Measurements from ENCODE around the gene SCN4A. TPM values are rescaled to one million over a fixed set of nuclear protein-coding genes. Genes with fewer than 3 reads are reported as not detected.
"Not testable (repeated sequence)": the region's sequence is repeated elsewhere in the genome, so short reads cannot be mapped to it uniquely, and the experiment has no call there.

Gene SCN4A
- total and polyA plus RNA-seq, 2 of the 13 experiments (the other 11 are each of a cell fraction or from before 2014, with no cell fraction given): 0.02 to 0.03 TPM

GRCh38 chr17:63919311-63919723 is 53.4 kb downstream of the SCN4A start (continued):
- peak; percentile 44; the same call in 1 of the 2 replicates for TF ChIP-seq RXRB (CRISPR knock-in tag; IDR thresholded peaks at IDR 0.05; ENCODE audit: borderline replicate concordance)
- TF ChIP-seq TEAD3 (CRISPR knock-in tag; optimal IDR thresholded peaks at IDR 0.05; ENCODE audit: borderline replicate concordance): peak; percentile 14
- peak; percentile 90 for TF ChIP-seq RAD21 (CRISPR knock-in tag; IDR thresholded peaks at IDR 0.05)
- TF ChIP-seq STAG1 (CRISPR knock-in tag; IDR thresholded peaks at IDR 0.05): peak; percentile 92

- WGBS (ENCODE audit: low lambda C conversion rate): 44% methylated on average over 10 of the region's 10 CpGs
- H3K4me2 ChIP-seq (ENCODE audit: low read depth, low read length): not testable (repeated sequence)
Observed at GRCh38 chr17:63918789-63919305, 53.9 kb downstream of the SCN4A start, which contains the start of gene GH1. Gene GH1, minus strand, starts transcription at chr17:63918839. Its CDS starts 63 bp downstream, at chr17:63918776.

More at GRCh38 chr17:63918789-63919305, 53.9 kb downstream of the SCN4A start, which contains the start of gene GH1:
- in situ Hi-C loops (cut with HindIII; ENCODE audit: extremely low pct_ligation_motif_present, low pct_unique_long_range_greater_than_20kb); DNase-seq (ENCODE audit: low spot score); FAIRE-seq; H3K9me3 ChIP-seq (ENCODE audit: low read length); ATAC-seq; H2AFZ ChIP-seq (ENCODE audit: low read length); H3K79me2 ChIP-seq (ENCODE audit: insufficient read depth, low read length); BruUV-seq (replicated peaks); H3K4me3 ChIP-seq (replicated peaks in 1 of 3; ENCODE audit: insufficient read depth in 1 of 3, low read depth in 2 of 3, low read length in 3 of 3); H3K27ac ChIP-seq (ENCODE audit: extremely low read length, insufficient read depth, low read length); H4K20me1 ChIP-seq (ENCODE audit: insufficient read depth, low read length); H3K9ac ChIP-seq (ENCODE audit: insufficient read depth, low read depth, low read length); H3K36me3 ChIP-seq (replicated peaks in 1 of 2; ENCODE audit: control insufficient read depth in 1 of 2, insufficient read depth in 2 of 2, low read length in 2 of 2): not testable (repeated sequence)
- CTCF ChIA-PET (ENCODE audit: low intra/inter-chr PET ratio, low total read pairs): interaction anchor here (1.3 to 2.6 kb wide), 5 partner anchors 28 to 107 kb away, joined by 5 to 27 read pairs (median 16); no protein-coding TSS in a partner anchor
- intact Hi-C loops (cut with micrococcal nuclease; ENCODE audit: unreplicated experiment): loop anchor here (2.0 to 10.0 kb wide), 4 partner anchors 32 to 216 kb away; partner anchors contain the start of gene ERN1
- TF ChIP-seq ZNF251 (CRISPR knock-in tag; IDR thresholded peaks at IDR 0.05) (0 out of 2 replicates have a peak, but pooled peaks have one; percentile 19), JUN (CRISPR knock-in tag; IDR thresholded peaks at IDR 0.05) (0 out of 2 replicates have a peak, but pooled peaks have one; percentile 16), ZNF788 (CRISPR knock-in tag; IDR thresholded peaks at IDR 0.05; ENCODE audit: borderline replicate concordance) (0 out of 2 replicates have a peak, but pooled peaks have one; percentile 8)
- peaks cover 1 to 26% of the 10 kb centered on the region in 2 experiments; a peak in 3 of 5 replicates for H3K27me3 ChIP-seq (ENCODE audit: control insufficient read depth in 1 of 2, insufficient read depth in 2 of 2, low read length in 2 of 2)
- H3K4me1 ChIP-seq (ENCODE audit: insufficient read depth, low read length): peaks cover 16% of the 10 kb centered on the region
- POLR2A ChIA-PET: interaction anchor here (1.1 to 2.2 kb wide), 3 partner anchors 28 to 227 kb away, joined by 3 to 10 read pairs (median 4); no protein-coding TSS in a partner anchor

All from HepG2 (cell line).